GM19193 (cell line): ENCODE data around the gene VPS26B.

Source experiments
- POLR2A ChIP-seq: IDR thresholded peaks from 4 replicates; pipeline ENCODE4 v1.6.1; 2011; ENCODE audit not compliant: insufficient read depth, insufficient read length; ENCODE audit errors: extremely low read depth

Gene VPS26B

GRCh38 chr11:134228625-134229024 is 4.2 kb downstream of the VPS26B start:
- TF ChIP-seq POLR2A, result no peak

DNA sequence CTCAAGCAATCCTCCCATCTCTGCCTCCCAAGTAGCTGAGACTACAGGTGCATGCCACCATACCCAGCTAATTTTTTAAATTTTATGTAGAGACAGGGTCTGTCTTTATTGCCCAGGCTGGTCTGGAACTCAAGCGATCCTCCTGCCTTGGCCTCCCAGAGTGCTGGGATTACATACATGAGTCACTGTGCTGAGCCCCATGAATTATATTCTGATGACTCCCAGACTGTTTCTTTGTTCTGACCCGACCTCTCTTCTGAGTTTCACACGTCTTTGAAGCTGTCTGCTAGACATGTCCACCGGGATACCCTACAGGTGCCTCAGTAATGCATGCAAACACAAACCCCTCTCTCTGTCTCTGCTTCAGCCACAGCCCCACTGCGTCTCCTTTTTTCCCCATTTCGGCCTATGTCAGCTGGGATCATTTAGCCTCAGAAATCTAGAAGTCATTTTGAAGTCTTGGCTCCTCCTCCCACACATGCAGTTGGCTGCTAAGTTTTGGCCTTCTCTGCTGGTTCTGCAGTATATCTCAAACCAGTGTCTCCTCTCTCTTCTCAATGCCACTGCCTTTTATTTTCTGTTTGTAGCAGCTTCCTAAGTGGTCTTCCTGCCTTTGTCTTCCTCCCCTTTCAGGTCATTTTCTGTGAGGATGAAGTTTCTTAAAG is 4.8 kb downstream of the VPS26B start:
- no peak for TF ChIP-seq POLR2A

- no peak for TF ChIP-seq POLR2A
Observed at GRCh38 chr11:134230339-134230738, 5.9 kb downstream of the VPS26B start.

- TF ChIP-seq POLR2A, result no peak
Observed at GRCh38 chr11:134231958-134232659, 7.6 kb downstream of the VPS26B start.

DNA sequence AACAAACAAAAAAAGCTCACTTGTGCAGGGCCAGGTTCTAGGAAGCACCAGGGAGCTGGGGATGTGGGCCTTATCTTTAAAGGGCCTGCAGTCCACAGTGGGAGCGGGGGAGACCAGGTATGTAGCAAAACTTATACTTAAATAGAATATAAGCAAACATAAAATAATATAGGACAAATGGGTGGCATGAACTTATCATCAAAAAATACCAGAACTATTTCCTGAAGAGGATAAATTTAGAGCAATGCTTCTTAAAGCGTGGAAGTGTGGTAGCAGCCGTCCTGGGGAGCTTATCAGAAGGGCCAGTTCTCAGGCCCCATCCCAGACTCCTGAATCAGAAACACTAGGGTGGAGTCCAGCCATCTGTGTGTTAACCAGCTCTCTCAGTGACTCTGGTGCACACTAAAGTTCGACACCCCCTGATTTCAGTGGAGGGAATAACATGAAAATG is 9.3 kb downstream of the VPS26B start:
- TF ChIP-seq POLR2A, result no peak

DNA sequence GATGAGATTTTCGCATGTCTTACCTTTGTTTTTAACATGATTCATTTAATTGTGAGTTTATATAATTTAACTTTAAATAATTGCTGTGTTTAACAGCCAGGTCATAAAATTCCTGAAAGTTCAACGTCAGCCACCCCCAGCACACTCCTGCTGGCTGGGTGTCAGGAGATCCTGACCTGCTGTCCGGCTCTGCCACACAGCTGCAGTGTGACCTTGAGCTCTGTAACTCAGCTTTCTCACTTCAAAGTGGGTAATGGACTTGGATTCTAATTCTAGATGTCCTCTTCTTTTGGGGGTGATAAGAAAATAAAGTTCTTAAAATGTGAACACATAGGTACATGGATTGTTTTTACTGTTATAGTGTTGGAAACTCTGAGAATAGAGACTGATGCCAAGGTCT is 10.9 kb downstream of the VPS26B start:
- TF ChIP-seq POLR2A, result no peak

- no peak for TF ChIP-seq POLR2A
Observed at GRCh38 chr11:134236834-134237556, 12.5 kb downstream of the VPS26B start.

DNA sequence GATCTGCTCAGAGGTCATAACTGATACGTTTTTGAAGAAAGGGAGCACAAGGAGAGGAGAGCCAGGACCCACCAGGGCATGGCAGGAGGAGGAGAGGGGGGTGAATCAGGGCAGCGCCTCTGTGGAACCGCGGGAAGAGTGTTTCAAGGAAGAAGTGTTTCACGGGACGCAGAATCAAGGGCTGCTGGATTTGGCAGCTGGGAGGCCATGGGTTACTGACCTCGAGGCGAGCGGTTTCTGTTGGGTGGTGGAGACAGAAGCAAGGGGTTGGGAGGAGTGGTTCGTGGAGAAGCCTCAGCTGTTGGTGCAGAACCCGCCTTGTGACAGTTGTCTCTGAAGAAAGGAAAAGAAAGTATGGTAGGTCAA is 13.1 kb downstream of the VPS26B start:
- no peak for TF ChIP-seq POLR2A

DNA sequence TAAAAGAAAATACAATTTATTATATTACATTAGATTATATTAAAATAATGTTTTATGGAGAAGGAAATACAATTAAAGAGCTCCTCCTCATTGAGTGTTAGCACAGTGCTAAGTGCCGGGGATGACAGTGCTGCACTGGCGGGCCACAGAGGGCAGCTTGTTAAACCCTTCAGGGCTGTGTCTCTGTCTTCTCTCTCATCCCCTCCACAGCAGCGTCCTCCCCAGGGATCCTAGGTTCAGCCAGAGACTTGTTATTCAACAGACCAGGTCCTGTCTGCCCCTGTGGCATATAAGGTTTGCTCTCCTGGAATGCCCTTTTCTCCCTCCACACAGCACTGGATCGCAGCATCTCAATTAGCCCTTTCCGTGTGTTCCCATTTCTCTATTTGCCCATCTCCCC is 14.5 kb downstream of the VPS26B start:
- TF ChIP-seq POLR2A, result no peak

DNA sequence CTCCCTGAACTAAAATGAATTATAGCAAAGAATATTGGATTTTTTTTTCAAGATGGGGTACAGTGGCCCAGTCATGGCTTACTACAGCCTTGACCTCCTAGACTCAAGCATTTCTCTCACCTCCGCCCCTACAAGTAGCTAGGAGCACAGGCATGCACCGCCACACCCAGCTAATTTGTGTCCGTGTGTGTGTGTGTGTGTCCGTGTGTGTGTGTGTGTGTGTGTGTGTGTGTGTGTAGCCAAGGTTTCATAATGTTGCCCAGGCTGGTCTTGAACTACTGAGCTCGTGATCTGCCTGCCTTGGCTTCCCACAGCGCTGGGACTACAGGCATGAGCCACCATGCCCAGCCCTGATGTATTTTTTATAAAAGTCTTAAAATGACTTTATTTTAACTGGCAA is 16.1 kb downstream of the VPS26B start:
- no peak for TF ChIP-seq POLR2A

GRCh38 chr11:134242376-134242775 is 17.9 kb downstream of the VPS26B start:
- no peak for TF ChIP-seq POLR2A

GRCh38 chr11:134243913-134244312 is 19.4 kb downstream of the VPS26B start:
- no peak for TF ChIP-seq POLR2A

DNA sequence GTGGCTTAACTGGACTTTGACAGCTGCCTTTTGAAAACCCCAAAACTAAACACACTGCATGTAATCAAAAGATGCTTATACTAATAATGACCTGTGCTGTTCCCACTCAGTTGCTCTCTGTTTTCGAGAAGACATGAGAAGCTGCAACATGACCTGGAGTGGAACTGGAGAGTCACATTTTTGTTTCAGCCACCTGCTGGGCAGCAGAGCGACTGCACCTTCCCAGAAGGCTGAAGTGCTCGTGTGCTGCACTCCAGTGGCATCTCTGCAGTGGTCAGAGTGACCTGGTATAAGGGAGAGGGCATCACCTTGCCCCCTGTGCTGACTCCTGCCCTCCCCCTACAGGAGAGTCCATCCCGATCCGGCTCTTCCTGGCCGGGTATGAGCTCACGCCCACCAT is 20.1 kb downstream of the VPS26B start:
- no peak for TF ChIP-seq POLR2A

DNA sequence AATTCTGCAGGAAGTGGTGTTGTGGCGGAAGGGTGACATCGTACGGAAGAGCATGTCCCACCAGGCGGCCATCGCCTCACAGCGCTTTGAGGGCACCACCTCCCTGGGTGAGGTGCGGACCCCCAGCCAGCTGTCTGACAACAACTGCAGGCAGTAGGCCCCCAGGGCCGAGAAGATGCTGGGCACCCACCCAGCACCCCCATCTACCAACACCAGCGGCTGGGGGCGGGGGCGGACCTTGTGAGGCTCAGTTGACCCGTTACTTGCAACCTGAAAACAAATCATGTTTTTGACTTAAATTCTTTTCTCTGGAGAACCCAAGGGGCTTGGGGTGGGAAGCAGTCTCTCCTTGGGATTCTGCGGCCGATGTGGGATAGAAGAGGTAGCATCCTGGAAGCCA is 21.0 kb downstream of the VPS26B start:
- TF ChIP-seq POLR2A, result no peak

DNA sequence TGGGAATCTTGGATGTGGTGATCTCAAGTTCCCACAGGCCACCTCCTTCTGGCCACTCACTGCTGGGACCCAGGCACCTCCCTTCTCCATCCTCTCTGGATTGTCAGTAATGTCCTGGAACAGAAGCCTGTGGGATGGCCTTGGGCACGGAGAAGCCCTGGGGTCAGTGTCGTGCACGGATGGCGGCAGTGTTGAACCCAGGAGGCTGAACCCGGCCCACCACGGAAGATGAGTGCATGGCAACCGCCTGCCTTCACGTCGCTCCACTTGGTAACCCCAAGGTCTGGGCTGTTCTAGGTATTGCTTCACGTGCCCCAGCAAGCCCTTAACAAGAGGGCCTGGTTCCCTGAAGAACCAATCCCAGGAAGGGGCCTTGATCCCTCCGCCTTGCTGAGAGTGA is 21.6 kb downstream of the VPS26B start:
- no peak for TF ChIP-seq POLR2A

GRCh38 chr11:134246678-134247077 is 22.2 kb downstream of the VPS26B start:
- TF ChIP-seq POLR2A, result no peak

DNA sequence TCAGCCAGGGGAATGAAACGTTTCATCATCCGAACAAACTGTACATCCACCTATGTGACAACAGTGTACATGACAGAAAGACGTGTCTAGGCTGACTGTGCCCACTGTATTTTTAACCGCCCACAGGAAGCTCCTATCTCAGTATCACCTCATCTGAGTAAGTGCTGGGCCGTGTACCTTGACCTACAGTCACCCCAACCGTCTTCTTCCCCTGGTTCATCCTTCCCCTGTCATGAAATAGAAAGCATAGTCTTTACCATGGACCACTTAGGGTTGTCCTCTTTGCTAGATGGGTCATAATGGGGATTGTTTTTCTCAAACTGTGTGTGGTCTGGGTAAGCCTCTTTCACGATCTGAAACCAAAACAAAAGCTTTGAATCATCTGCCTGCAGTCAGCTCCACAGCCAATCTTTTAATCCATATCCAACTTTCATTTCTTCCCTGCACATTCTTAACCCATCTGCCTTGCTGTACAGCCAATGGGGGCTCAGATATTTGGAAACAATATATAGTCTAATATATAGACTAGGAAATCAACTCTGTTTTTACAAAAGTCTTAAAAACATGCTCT is 24.5 kb downstream of the VPS26B start:
- no peak for TF ChIP-seq POLR2A

DNA sequence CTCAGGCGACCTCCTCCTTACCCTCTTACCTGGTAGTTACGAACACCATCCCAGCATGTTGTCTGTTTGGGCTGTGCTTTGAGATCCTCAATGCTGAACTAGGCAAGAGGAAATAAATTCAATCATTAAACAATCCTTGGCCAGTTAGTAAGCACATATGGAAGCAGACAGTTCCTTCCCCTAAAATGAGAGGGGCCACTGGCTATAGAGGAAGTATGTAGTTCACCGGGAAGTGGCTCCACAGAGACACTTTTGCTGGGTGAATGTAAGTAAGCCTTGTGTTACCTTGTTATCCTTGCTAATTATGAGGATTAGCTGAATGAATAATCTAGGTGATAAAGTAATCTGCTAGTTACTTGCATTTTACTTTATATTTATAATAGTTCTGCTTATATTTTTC is 25.8 kb downstream of the VPS26B start:
- no peak for TF ChIP-seq POLR2A
